Peyer's patch (tissue), 4 donors: ENCODE measurements around the gene SOX6. TPM values are rescaled to one million over a fixed set of nuclear protein-coding genes. Genes with fewer than 3 reads are reported as not detected.

Source experiments
- DNase-seq, 3 donors: peaks; one replicate each; pipeline ENCODE4 v3.0.0-alpha.2; 2017 to 2019
- H3K27ac ChIP-seq, 4 donors: fragments of 200-600 bp; sonication (generic); one replicate each; pipeline ENCODE4 v1.5.1; 2016 to 2019
- H3K27me3 ChIP-seq, 2 donors: fragments of 200-600 bp; sonication (generic); one replicate each; pipeline ENCODE4 v1.5.1; 2019
- H3K36me3 ChIP-seq, 3 donors: fragments of 200-600 bp; sonication (generic); one replicate each; pipeline ENCODE4 v1.5.1; 2016 to 2019
- H3K4me1 ChIP-seq, 4 donors: fragments of 200-600 bp; sonication (generic); one replicate each; pipeline ENCODE4 v1.5.1; 2016 to 2019
- H3K4me3 ChIP-seq, 4 donors: fragments of 200-600 bp; sonication (generic); 1 replicate in 3 of 4; 2 replicates in 1 of 4; pipeline ENCODE4 v1.5.1; 2016 to 2019; ENCODE audit warnings: mild to moderate bottlenecking in 1 of 4
- H3K9me3 ChIP-seq, 4 donors: fragments of 200-600 bp; sonication (generic); one replicate each; pipeline ENCODE4 v1.5.1; 2016 to 2019; ENCODE audit warnings: mild to moderate bottlenecking in 1 of 4
- CTCF ChIP-seq, 6 experiments: fragments of 450-650 bp in 4 of 6; fragments of 200-600 bp in 2 of 6; sonication (generic) in 1 of 6; IDR thresholded peaks; one replicate each; pipeline ENCODE4 v1.5.1; 2017 to 2019; ENCODE audit warnings: antibody characterized with exemption in 6 of 6, mild to moderate bottlenecking in 3 of 6, moderate library complexity in 1 of 6
- POLR2A ChIP-seq, 2 donors: fragments of 450-650 bp; IDR thresholded peaks; one replicate each; pipeline ENCODE4 v1.5.1; 2017; ENCODE audit warnings: antibody characterized with exemption in 2 of 2, mild to moderate bottlenecking in 2 of 2, moderate library complexity in 2 of 2
- total RNA-seq, 4 donors: library from RNA; depleted of rRNA; stranded (reverse); fragments of >200 nt; gene quantifications; one replicate each; pipeline ENCODE4 v1.1.0, GENCODE V29; 2016

SOX6 gene
- total RNA-seq, 4 donors from 2014 or later: 144 to 205 (median 161) TPM

- Histone ChIP-seq H3K27me3 (no peaks in the 10 kb centered on the region), H3K4me3 (no peak overlapping the region), H3K4me1 (peaks cover 0 to 18% (median 2%) of the 10 kb centered on the region in 4 donors), H3K27ac (peak overlapping the region in 1 of 4 donors; percentile 22), H3K9me3 (no peaks in the 10 kb centered on the region), H3K36me3 (no peaks in the 10 kb centered on the region)
- DNase-seq: no peak
- TF ChIP-seq POLR2A (IDR thresholded peaks at IDR 0.05) (no peak), CTCF (IDR thresholded peaks at IDR 0.05) (no peak)
Measured at GRCh38 chr11:16364254-16364653, 7.9 kb upstream of the SOX6 start.

GRCh38 chr11:16363706-16364105 lies 7.4 kb upstream of the SOX6 start:
- Histone ChIP-seq H3K36me3 (no peaks in the 10 kb centered on the region), H3K4me3 (no peak overlapping the region), H3K4me1 (peaks cover 0 to 18% (median 2%) of the 10 kb centered on the region in 4 donors), H3K27me3 (no peaks in the 10 kb centered on the region), H3K9me3 (no peaks in the 10 kb centered on the region), H3K27ac (no peak overlapping the region)
- no peak for DNase-seq
- TF ChIP-seq POLR2A (IDR thresholded peaks at IDR 0.05) (no peak), CTCF (IDR thresholded peaks at IDR 0.05) (no peak)

GRCh38 chr11:16361108-16361865 lies 4.9 kb upstream of the SOX6 start:
- no peaks in the 10 kb centered on the region for H3K9me3 ChIP-seq
- peaks cover 0 to 18% (median 2%) of the 10 kb centered on the region in 4 donors for H3K4me1 ChIP-seq
- no peak for TF ChIP-seq CTCF (IDR thresholded peaks at IDR 0.05)
- TF ChIP-seq POLR2A (IDR thresholded peaks at IDR 0.05): no peak

GRCh38 chr11:16359369-16359768 lies 3.0 kb upstream of the SOX6 start:
- no peak overlapping the region for H3K4me3 ChIP-seq
- no peak for DNase-seq
- no peaks in the 10 kb centered on the region for H3K36me3 ChIP-seq
- H3K4me1 ChIP-seq: peaks cover 0 to 6% (median 0%) of the 10 kb centered on the region in 4 donors
- H3K9me3 ChIP-seq: no peaks in the 10 kb centered on the region
- H3K27ac ChIP-seq: peak overlapping the region in 2 of 4 donors; percentile 17 to 28
- TF ChIP-seq POLR2A (IDR thresholded peaks at IDR 0.05) (no peak), CTCF (IDR thresholded peaks at IDR 0.05) (no peak)
- no peaks in the 10 kb centered on the region for H3K27me3 ChIP-seq

More at GRCh38 chr11:16361108-16361865, 4.9 kb upstream of the SOX6 start:
- DNase-seq: no peak
- no peak overlapping the region for H3K27ac ChIP-seq
- no peaks in the 10 kb centered on the region for H3K36me3 ChIP-seq
- H3K27me3 ChIP-seq: no peaks in the 10 kb centered on the region
- no peak overlapping the region for H3K4me3 ChIP-seq

- Histone ChIP-seq H3K27me3 (no peaks in the 10 kb centered on the region), H3K27ac (no peak overlapping the region), H3K4me1 (no peaks in the 10 kb centered on the region), H3K9me3 (no peaks in the 10 kb centered on the region), H3K36me3 (no peaks in the 10 kb centered on the region), H3K4me3 (no peak overlapping the region)
- TF ChIP-seq POLR2A (IDR thresholded peaks at IDR 0.05): no peak
- DNase-seq: no peak
Measured at GRCh38 chr11:16358726-16359125, 2.4 kb upstream of the SOX6 start.

DNA sequence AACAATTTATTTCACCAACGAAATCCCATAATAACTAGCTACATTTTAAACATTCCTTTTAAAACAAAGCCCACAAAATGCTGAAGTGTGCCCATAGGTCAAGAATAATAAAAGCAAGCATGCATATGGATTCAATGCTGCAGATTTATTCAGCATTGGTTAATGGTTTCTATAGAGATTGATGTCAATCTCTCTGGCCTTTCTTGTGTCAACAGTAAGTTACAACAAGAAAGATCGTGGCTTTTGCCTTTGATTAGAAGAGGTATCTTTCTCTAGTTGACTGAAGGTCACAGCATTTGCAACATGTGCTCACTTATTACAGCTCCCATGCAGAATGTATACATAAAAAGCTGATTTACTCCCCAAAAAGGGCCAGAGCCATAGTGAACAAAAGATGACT lies 1.4 kb upstream of the SOX6 start:
- no peak overlapping the region for H3K27ac ChIP-seq
- DNase-seq: no peak
- no peak for TF ChIP-seq CTCF (IDR thresholded peaks at IDR 0.05)
- TF ChIP-seq POLR2A (IDR thresholded peaks at IDR 0.05): no peak

More for the DNA sequence above, 1.4 kb upstream of the SOX6 start:
- Histone ChIP-seq H3K4me1 (no peaks in the 10 kb centered on the region), H3K9me3 (no peaks in the 10 kb centered on the region), H3K4me3 (no peak overlapping the region), H3K36me3 (no peaks in the 10 kb centered on the region), H3K27me3 (no peaks in the 10 kb centered on the region)
